HG02763 (cell line): ENCODE measurements around the gene ITGA11.

Experiments used
- ATAC-seq: cut with Tn5 transposase; IDR thresholded peaks from one replicate; pipeline ENCODE4 v1.9.1; 2021; ENCODE audit warnings: mild to moderate bottlenecking, moderate library complexity; ENCODE audit not compliant: unreplicated experiment

ITGA11 gene

DNA sequence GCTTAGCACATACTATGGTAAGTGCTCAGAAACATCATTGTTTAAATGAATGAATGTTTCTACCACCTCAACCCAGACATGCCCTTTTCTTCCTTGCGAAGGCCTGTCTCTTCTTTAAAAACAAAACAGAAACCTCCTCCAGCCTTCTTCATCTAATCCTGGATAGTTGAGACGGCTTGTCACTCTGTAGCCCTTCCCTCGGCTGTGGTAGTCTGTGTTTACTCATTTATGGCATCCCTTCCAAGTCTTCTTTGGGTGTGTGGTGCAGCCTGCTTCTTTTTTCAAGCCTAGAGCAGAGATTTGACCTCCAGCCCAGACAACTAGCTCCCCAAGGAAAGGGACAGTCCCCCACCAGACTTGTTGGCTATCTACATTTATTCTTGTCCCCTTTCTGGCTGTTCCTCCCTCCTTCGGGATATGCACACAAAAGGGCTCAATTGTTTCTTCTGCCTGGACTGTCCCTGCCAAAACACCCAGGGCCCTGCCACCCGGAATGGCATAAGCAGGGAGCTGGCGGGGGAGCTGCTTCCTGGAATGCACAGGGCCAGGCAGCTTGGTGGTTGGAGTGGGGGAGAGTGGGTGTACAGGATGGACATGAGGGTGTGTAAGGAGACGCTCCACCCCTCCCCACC lies 67.8 kb downstream of the ITGA11 start:
- ATAC-seq, result no peak

DNA sequence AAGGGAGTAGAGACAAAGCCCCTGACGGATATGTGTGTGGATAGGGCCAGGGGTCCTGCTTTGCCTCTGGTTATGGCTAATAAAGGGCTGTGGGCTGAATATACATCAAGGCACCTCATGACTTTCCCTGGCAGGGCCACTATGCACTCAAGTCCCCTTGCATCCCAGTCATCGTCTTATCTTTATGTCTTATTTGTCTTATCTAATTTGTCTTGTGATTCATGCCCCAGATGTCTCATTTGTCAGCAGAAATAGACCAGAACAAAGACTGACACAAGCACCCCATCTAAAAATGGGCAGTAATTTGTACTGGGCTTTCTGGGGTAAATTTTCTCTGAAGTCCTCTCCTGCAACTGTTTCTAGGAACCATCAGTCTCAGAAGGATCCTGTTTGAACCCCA lies 68.6 kb downstream of the ITGA11 start:
- ATAC-seq, result no peak

- no peak for ATAC-seq
Observed at GRCh38 chr15:68362537-68363126, 69.3 kb downstream of the ITGA11 start.

DNA sequence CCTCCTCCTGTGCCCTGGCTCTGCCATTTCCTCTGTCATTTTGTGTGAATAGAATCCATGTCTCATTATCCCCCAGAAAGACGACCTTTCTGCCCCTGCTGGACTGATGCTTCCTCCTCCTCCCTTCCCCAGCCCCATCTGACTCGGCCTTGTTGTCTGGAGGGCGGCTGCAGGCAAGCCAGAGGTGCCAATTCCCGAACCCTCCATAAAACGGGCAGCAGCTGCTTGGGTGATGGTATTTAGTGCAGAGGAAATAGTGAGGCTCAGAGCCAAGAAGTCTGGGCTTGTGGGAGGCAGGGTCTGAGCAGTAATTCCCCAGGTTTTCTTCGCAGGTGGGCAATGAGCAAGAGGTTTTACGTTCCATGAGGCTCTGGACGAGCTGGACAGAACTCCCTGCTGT lies 71.2 kb downstream of the ITGA11 start:
- ATAC-seq, result no peak

GRCh38 chr15:68356778-68357177 lies 75.2 kb downstream of the ITGA11 start:
- ATAC-seq, result no peak

- ATAC-seq, result no peak
Observed at GRCh38 chr15:68354923-68355322, 77.0 kb downstream of the ITGA11 start.

DNA sequence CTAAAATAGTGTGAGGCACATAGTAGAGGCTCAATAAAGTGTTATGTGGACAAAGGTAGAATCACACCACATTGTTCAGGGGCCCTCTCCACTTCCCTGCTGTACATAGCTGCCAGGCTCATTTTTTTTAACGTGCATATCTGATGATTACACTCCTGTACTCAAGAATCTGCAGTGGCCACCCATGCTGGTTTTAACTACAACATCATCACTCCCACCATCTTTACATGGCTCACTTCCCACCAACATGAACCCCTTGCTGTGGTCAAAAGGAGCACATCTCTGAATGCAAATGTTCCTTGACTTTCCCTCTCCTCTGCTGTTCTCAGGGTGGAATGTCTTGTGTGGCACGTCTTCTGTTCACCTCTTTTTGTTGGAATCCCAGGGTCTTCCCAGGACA lies 77.7 kb downstream of the ITGA11 start:
- ATAC-seq, result no peak

DNA sequence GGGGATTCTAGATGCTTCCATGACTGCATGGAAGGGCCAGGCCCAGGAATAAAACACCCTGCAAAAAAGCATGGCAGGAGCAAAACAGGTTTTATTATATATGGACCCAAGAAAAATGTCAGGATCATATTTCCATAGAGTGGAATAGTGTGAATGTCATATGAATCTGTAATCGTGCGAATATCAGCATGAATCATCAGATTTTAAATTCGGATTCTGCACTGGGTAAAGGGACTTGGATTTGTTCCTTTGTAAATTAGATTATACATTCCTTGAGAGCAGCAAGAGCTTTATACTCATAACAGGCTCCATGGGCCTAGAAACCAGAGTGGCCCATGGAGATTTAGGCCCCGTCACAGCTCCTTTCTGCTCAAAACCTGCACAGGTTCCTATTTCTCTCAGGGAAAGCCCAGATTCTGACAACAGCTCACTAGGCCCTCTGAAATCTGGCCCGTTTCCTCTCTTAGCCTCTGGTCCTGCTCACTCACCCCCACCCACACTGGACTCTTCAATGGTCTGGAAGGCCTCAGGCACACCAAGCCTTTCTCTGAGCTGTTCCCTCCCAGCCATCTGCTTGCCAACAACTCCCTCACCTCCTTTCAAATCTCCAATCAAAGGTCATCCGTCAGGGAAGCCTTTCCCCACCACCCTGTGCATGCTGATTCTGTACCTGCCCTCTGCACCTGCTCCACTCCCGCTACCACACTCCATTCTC lies 78.4 kb downstream of the ITGA11 start:
- ATAC-seq, result no peak

DNA sequence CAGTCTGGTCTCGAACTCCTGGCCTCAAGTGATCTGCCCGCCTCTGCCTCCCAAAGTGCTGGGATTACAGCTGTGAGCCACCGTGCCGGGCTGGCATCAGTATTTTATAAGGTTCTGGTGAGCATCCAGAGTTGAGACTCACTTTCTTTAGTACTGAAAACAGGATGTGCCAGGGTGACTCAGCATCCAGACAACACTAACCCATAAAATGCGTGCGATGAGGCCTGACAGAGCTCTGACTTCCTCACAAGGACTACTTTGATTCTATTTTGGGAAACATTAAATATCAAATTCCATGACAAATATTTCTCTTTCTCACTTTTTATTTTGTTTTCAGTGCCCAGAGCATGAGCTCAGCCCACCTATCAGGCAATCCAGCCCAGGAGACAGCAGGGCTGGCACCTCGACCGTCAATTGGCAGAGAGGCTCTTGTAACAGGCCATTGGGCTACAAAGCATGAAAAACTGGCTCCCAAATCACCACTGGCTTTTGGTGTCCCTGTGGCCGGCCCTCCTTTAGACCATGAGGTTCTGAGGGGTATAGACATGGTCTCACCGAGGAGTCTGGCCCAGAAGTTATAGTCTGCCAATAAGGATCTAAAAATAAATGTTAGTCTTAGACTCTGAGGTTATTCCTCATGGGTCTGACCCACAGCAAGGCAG lies 79.4 kb downstream of the ITGA11 start:
- no peak for ATAC-seq

DNA sequence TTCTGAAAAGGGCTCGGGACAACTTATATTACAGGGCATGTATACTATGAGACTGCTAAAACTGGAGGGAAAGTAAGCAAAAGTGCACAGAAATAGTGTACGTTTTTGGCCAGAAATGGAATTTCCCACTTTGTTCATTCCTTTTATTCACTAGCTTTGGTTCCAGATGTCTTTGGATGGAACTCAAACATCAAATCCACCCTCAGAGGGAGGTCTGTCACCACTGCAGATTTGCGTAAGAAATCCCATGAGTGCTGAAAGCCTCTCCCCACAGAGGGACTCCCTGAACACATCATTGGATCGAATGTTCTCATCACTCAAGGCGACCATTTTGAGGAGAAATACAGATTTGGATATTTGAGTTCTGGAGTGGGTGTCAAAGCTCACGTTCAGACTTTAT lies 82.8 kb downstream of the ITGA11 start:
- no peak for ATAC-seq

DNA sequence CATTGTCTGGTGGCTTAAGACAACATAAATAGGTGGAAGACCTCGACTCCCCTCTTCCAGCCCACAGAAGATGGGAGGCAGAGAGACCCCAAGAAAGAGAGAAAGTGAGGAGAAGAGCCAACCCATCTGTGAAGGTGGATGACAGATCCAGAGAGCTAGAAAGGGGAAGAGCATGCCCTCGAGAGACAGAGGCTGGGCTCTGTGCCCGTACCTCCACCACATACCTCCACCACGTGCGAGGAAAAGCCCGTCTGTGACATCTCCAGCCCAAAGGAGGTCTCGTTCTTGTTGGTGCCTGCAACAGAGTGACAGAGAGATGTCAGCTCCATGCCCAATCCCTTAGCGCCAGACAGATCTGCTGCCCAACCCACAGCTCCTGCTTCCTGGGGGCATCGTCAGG lies 83.4 kb downstream of the ITGA11 start:
- no peak for ATAC-seq

- no peak for ATAC-seq
Observed at GRCh38 chr15:68348081-68348480, 83.9 kb downstream of the ITGA11 start.

DNA sequence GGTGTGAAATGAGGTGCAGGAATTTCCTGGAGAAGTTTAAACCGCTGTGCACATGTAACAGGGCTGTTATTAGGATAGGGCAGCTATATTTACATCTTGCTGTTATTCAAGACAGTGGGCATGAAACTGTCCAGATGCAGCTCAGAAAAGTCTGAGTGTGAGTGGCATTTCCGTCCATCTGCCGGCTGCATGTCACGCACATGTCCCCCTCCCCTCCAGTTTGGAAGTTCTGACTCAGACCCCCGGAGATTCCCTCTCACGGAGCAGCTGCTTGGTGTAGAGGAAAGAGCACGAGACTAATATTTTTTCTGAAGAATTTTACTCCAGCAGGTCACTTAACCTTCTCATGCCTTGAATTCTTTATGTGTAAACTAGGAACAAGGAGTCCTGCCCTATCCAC lies 84.6 kb downstream of the ITGA11 start:
- ATAC-seq, result no peak

DNA sequence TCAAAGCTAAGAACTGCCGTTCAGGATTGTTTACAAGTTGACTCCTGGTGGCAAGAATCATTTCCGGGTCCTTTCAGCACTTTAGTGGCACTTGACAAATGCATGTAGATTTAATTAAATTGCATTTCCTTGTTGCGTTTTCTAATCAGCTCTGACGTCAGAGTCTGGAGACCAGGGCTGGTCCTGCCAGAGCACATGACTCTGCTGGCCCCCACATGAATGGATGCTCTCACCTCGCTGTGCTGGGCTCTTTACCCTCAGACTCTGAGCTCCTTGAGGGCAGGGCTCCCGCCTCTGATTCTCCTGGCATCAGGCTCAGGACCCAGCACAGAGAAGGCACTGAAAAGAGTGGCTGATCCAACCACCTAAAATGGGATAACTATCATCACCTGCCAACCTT lies 85.0 kb downstream of the ITGA11 start:
- no peak for ATAC-seq

DNA sequence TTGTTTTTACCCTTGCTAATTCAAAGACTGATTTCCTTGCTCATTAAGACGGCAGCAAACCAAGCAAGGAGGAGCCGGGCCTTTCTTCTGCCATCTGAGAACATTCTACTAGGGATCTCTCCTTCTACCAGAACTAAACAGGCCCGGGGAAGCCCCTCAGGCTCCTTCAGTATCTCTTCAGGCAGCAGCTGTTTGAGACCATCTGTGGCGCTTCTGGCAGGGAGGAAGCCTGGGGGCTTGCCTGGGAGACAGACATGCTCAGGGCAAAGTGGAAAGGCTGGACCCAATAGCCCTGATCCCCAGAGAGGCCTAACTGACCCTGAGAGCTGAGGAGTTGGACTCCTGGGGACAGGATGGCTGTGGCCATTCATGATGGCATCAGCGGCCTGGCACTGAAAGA lies 86.5 kb downstream of the ITGA11 start:
- no peak for ATAC-seq

GRCh38 chr15:68344600-68344999 lies 87.4 kb downstream of the ITGA11 start:
- no peak for ATAC-seq

DNA sequence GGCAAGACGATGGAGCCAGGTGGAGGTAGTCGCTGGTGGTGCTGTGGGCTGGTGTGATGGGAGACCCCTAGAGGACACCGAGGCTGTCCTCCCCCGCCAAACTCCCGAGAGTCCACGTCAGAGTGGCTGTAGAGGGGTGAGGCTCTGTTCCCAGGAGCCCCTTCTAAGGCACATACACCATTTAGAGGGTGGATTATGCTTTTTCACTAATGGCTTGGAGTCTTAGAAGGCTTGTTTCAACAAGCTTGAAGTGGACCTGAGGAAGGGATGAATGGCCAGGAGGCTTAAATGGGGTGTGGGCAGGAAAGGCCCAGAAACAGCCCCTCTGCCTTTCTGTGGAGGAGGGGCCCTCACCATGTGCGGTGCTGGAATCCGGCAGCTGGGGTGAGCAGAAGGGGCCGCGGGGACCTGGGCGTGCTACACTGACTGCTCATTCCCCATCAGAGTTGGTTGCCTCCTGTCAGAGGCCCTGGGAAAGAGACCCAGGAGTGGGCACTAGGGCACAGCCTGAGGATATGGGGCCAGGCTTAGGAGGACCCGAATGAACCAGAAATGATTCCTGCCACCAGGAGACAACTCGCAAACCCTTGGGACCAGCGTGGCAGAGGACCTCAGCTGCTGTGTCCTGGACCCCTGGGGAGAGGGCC lies 88.3 kb downstream of the ITGA11 start:
- ATAC-seq, result no peak

GRCh38 chr15:68341760-68342725 lies 89.9 kb downstream of the ITGA11 start:
- no peak for ATAC-seq

DNA sequence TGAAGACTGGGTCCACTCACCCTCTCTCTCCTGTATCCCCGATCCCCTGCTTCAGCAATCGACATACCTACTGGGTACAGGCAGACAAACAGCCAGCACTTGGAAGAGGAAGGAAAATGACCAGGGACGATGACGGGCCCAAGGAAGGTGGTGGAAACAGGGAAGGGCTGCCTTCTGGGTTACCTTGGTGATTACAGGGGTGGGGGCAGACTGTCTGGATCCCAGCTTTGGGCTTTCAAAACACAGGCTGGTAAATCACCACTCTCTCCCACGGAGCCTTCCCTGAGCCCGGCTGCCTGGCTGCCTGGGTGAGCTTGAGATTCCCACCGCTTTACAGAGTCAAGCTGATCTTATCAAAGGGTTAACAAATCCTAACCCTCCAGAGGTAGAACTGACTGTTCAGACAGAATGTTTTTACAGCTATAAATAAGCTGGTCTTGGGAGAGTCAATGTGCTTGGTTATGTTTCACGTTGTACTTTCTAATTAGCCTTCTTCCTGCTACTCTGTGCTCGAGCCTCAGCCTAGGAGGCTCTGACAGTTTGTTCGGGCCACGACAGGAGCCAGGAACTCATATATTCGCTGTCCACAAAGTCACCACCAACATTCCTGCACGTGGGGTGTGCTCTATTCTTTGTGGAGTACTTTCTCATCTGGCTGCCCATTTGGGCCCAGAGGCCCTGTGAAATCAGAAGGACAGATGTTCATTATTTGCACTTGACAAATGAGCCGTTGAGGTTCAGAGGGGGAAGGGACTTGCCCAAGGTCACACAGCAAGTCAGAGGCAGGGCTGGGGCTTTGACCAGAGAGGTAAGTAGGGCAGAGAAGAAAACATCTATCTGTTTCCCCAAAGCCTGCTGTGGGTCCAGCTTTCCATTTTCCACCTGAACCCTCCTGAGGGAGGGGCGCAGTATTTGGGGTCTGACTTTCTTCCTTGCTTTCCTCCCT lies 91.0 kb downstream of the ITGA11 start:
- ATAC-seq, result no peak
